ENCODE data around the gene LARGE1. TPM values are rescaled to one million over a fixed set of nuclear protein-coding genes. Genes with fewer than 3 reads are reported as not detected.

Gene LARGE1
- total RNA-seq, 1 donor: 15.0 TPM

- DNase-seq (ENCODE audit: low read depth): no peak
- no peak for TF ChIP-seq CTCF (IDR thresholded peaks at IDR 0.05; ENCODE audit: insufficient read depth, low read length)
- no peak overlapping the region for H3K4me3 ChIP-seq (ENCODE audit: low read depth, low read length)
Observed at GRCh38 chr22:33330534-33330933, 589.7 kb downstream of the LARGE1 start.

GRCh38 chr22:33329398-33329797 is 590.9 kb downstream of the LARGE1 start:
- TF ChIP-seq CTCF (IDR thresholded peaks at IDR 0.05; ENCODE audit: insufficient read depth, low read length): no peak
- H3K4me3 ChIP-seq (ENCODE audit: low read depth, low read length): no peak overlapping the region

GRCh38 chr22:33328789-33329296 is 591.4 kb downstream of the LARGE1 start:
- no peak for TF ChIP-seq CTCF (IDR thresholded peaks at IDR 0.05; ENCODE audit: insufficient read depth, low read length)
- peak; percentile 84 for DNase-seq (ENCODE audit: low read depth)
- H3K4me3 ChIP-seq (ENCODE audit: low read depth, low read length): no peak overlapping the region

More at GRCh38 chr22:33329398-33329797, 590.9 kb downstream of the LARGE1 start:
- DNase-seq (ENCODE audit: low read depth): no peak

- no peak overlapping the region for H3K4me3 ChIP-seq (ENCODE audit: low read depth, low read length)
- DNase-seq (ENCODE audit: low read depth): no peak
- no peak for TF ChIP-seq CTCF (IDR thresholded peaks at IDR 0.05; ENCODE audit: insufficient read depth, low read length)
Observed at GRCh38 chr22:33327348-33327860, 592.9 kb downstream of the LARGE1 start.

GRCh38 chr22:33326540-33327295 is 593.6 kb downstream of the LARGE1 start:
- peak; percentile 13 for DNase-seq (ENCODE audit: low read depth)
- TF ChIP-seq CTCF (IDR thresholded peaks at IDR 0.05; ENCODE audit: insufficient read depth, low read length): no peak

GRCh38 chr22:33325232-33326004 is 594.9 kb downstream of the LARGE1 start:
- no peak for DNase-seq (ENCODE audit: low read depth)
- TF ChIP-seq CTCF (IDR thresholded peaks at IDR 0.05; ENCODE audit: insufficient read depth, low read length): no peak

More at GRCh38 chr22:33326540-33327295, 593.6 kb downstream of the LARGE1 start:
- H3K4me3 ChIP-seq (ENCODE audit: low read depth, low read length): no peak overlapping the region

More at GRCh38 chr22:33325232-33326004, 594.9 kb downstream of the LARGE1 start:
- no peak overlapping the region for H3K4me3 ChIP-seq (ENCODE audit: low read depth, low read length)
